GM21423 (cell line): ENCODE results near the gene ANO1.

Source experiments
- ATAC-seq: cut with Tn5 transposase; IDR thresholded peaks from one replicate; pipeline ENCODE4 v1.9.1; 2021; ENCODE audit warnings: mild to moderate bottlenecking, moderate library complexity; ENCODE audit not compliant: unreplicated experiment

Gene ANO1

GRCh38 chr11:70092959-70093715 is 15.0 kb downstream of the ANO1 start:
- ATAC-seq: no peak

DNA sequence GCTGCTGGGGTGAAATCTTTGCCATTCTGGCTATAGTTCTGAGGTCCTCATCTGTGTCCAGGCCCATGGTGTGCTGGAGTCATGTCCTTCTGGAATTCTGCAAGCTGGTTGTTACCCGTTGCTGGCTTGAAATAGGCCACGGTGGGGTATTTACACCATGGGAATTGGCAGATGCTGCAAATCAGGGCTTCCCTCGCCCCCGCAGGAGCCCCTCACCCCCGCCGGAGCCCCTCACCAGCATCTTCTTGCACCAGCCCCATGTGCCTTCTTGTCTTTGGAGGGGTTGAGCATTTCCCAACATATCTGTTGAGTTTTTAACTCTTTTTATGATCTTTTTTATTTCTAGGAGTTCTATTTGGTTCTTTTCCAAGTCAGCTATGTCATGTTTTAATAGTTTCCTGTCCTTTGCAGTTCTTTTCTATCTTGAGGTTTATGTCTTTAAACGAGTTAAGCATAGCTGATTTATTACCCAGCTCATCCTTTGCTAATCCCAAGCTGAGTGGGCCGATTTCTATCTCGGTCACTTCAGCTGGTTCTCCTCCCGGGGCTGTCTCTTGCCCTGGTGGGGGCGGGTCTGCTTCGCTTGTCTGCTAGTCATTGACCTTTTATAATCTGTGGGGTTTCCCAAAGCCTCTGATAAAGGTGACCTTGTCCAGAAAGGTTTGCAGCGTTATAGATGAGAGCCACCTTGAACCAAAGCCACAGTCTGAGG is 17.6 kb downstream of the ANO1 start:
- ATAC-seq: no peak

- ATAC-seq: no peak
These were observed 19.9 kb downstream of the ANO1 start for GRCh38 chr11:70097783-70098563.

DNA sequence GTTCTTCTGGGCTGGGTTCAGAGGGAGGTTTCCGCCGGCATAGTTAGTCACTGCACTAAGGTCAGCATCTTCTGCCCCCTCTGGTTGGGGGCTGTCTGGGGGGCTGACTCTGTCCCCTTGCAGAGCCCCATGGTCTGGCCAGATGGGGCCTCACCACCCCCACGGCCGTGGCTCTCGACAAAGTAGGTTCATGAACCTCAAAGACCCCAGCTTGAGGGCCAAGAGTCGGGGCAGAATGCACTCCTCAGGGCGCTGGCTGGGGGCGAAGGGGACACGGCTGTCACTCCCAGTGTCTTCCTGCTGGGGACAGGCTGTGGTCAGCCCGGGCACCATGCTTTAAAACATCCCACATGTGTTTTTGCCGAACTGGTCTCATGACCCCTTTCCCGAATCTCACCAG is 20.8 kb downstream of the ANO1 start:
- no peak for ATAC-seq

DNA sequence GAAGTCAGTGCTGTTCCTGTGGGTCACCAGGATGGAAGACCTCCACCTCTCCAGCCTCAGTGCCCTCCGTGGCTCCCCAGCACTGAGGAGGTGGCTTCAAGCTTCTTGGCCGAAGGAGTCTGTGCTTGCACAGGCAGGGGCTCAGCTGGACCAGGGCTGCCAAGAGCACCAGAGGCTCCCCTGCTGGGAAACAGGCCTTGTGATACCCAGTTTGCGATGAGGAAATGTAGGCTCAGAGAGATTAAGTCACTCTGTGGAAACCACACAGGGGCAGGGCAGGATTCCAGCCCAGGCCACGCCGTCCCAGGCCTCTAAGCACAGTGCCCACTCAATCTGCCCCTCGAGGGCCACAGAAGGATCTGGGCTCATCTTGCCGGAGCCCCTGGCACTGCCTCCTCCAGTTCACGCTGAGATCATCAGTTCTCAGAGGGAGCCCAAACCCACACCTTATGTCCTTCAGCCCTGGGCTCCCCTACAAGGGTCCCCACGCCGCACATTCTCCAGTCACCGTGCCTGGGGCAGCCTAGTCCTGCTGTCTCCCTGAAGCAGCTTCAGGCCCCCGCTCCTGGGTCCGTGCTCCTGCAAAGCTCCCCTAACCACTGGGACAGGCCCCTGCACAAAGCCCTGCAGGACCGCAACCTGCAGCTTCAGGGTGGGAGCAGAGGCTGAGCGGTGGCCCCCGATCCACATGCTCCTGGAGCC is 21.6 kb downstream of the ANO1 start:
- ATAC-seq: no peak

- no peak for ATAC-seq
These were observed 22.1 kb downstream of the ANO1 start for GRCh38 chr11:70100280-70100603.

- no peak for ATAC-seq
These were observed 22.7 kb downstream of the ANO1 start for GRCh38 chr11:70100791-70101190.

DNA sequence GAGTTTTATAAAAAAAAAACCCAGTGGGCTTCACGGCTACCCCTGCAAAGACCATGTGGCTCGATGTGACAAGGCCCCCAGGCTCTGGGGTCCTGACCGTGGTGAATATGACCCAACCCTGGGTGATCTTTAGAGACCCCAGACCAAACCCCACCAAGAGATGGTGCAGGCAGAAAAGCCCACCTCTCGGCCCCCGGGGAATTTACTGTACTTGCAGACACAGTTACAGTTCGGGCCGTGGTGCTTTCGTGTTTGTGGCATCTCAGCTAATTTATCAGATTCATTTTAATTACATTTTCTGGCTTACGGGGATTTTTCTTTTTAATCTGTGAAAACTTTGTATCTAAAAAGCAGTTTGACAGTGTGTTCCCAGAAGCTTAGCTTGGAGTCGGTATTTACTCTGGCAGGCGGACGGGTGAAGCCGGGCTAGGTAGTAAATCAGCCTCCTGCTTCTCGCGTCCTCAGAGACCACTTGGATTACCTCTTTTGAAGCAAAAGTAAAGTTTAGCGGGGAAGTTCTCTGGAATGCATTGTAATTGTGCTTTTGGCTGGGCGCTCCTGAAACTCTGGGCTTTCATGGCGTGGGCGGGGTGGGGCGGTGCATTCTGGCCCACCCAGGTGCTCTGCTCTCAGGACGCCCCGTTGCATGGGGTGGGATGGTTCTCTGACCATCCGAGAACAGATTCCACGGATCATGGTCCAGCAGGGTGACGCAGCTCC is 25.3 kb downstream of the ANO1 start:
- no peak for ATAC-seq

- no peak for ATAC-seq
These were observed 26.3 kb downstream of the ANO1 start for GRCh38 chr11:70104419-70104818.

GRCh38 chr11:70104961-70105360 is 26.8 kb downstream of the ANO1 start:
- no peak for ATAC-seq

DNA sequence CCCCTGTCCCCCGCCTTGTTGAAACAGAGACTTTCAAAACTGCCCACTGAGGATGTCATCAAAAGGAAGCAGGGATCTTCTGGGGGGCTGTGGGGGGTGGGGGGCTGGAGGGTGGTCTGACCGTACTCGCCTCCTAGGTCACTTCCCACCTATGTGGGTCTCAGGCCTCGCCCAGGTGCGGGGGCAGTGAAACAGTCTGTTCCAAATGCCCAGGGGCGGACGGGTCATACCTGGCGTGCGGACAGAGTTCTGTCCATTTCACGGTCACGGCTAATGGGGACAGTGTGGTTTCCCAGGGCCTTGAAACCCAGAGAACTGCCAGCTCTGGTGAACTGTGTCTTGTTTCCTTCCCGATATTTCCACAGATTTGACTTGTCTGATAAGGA is 27.2 kb downstream of the ANO1 start:
- no peak for ATAC-seq

- ATAC-seq: no peak
These were observed 27.8 kb downstream of the ANO1 start for GRCh38 chr11:70105755-70106571.

- no peak for ATAC-seq
These were observed 28.6 kb downstream of the ANO1 start for GRCh38 chr11:70106757-70107156.

DNA sequence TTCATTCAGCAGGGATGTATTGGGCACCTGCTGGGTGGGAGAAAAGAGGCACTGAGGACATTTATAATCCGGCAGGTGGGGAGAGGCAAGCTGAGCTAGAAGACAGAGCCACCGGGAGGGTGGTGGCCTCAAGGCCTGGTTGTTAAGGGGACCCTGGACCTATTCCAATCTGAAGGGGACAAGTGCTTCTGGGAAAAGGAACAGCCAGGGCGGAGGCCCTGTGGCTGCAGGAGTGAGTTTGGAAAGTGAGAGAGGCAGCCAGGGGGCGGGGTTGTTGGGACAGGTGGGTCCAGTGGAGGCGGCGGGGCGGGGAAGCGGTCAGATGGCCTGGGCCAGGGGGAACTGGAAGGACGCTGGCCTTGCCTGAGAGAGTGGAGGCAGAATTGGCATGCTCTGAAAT is 29.1 kb downstream of the ANO1 start:
- ATAC-seq: no peak

DNA sequence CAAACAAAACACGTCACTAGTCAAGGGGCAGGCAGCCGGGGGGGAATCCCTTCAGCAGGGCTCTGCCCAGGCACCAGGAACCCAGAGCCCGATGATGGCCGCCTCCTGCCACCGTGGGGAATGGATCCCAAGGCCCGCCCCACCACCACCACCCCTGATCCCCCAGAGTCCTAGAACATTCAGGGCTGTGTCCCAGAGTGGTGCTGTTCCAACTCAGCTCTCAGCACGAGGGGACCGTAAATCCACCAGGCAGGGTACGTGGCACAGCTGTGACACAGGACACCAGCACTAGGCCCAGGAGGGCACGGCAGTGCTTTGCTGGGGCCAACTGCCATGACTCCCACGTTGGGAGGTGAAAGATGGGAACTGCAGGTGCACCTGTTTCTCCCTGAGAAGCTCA is 29.6 kb downstream of the ANO1 start:
- no peak for ATAC-seq

DNA sequence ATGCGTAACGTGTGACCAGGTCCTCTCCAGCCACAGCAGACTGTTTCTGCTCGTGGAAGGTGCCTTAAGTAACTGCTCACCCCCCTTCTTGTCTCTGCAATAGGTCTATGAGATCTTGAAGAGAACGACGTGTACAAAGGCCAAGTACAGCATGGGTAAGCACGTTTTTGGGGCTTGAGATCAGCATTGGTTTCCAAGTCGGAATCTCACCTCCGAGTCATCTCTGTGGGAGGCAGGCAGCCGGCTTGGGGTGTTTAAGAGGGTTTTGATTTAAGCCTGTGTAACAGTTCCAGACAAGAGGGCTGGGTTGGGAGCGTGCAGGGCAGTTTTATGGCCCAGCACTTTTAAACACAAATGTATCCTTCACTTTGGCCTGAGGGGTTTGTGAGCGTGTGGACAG is 30.1 kb downstream of the ANO1 start:
- no peak for ATAC-seq

GRCh38 chr11:70109006-70109405 is 30.9 kb downstream of the ANO1 start:
- no peak for ATAC-seq

- no peak for ATAC-seq
These were observed 31.8 kb downstream of the ANO1 start for GRCh38 chr11:70109903-70110302.

DNA sequence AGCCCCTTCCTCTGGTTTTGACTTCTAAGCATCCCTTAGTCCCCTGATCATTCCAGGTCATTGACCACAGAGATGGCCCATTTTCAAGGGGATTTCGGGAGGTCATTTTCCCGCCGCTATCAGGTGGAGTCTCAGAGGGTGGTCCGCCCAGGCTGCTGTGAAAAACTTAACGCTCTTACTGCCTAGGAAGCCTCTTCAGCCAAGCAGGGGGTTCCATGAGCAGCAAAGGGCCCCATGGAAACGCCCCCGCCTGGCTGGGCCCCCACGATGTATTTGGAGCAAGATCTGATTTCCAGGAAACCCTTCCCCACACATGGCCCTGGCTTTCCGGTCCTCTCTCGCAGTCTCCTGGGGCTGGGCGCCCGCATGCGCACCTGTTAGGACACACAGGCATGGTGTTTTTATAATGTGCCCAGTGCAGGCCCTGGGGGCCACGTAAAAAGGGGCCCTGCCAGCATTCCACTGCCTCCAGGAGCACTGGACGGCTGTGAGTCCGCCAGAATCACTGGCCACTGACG is 32.5 kb downstream of the ANO1 start:
- no peak for ATAC-seq
